H9 (cell line): Measurements from ENCODE around the gene C18orf63. TPM values are rescaled to one million over a fixed set of nuclear protein-coding genes. Genes with fewer than 3 reads are reported as not detected.

Source experiments
- DNase-seq: peaks from one replicate; pipeline ENCODE4 v3.0.0-alpha.2; 2017
- H2AFZ ChIP-seq: one replicate; pipeline ENCODE4 v1.6.1; 2013; ENCODE audit warnings: mild to moderate bottlenecking, low read length, control low read depth, moderate library complexity
- H2AK5ac ChIP-seq: 2 replicates; pipeline ENCODE4 v1.6.1; 2013; ENCODE audit warnings: low read length, control low read depth, mixed read lengths; ENCODE audit not compliant: insufficient read length
- H2BK120ac ChIP-seq: one replicate; pipeline ENCODE4 v1.6.1; 2013; ENCODE audit warnings: low read depth, mild to moderate bottlenecking, low read length, control low read depth, inconsistent platforms; ENCODE audit not compliant: poor library complexity, severe bottlenecking
- H2BK12ac ChIP-seq: 2 replicates; pipeline ENCODE4 v1.6.1; 2013; ENCODE audit warnings: low read length, control low read depth, mixed read lengths, low read depth; ENCODE audit not compliant: insufficient read length
- H2BK15ac ChIP-seq: 2 replicates; pipeline ENCODE4 v1.6.1; 2013; ENCODE audit warnings: low read depth, low read length, control low read depth
- H2BK20ac ChIP-seq: one replicate; pipeline ENCODE4 v1.6.1; 2013; ENCODE audit warnings: low read depth, mild to moderate bottlenecking, low read length, control low read depth, inconsistent platforms; ENCODE audit not compliant: poor library complexity, severe bottlenecking
- H2BK5ac ChIP-seq: 2 replicates; pipeline ENCODE4 v1.6.1; 2013; ENCODE audit warnings: low read length, control low read depth, mixed read lengths; ENCODE audit not compliant: insufficient read length
- H3K14ac ChIP-seq: 2 replicates; pipeline ENCODE4 v1.6.1; 2013; ENCODE audit warnings: low read length, control low read depth; ENCODE audit not compliant: insufficient read depth
- H3K18ac ChIP-seq: 2 replicates; pipeline ENCODE4 v1.6.1; 2013; ENCODE audit warnings: low read depth, mild to moderate bottlenecking, mixed read lengths, low read length, control low read depth; ENCODE audit not compliant: insufficient read length
- H3K23ac ChIP-seq: 2 replicates; pipeline ENCODE4 v1.6.1; 2013; ENCODE audit warnings: low read length, control low read depth, mixed read lengths, low read depth; ENCODE audit not compliant: insufficient read length
- H3K23me2 ChIP-seq: 2 replicates; pipeline ENCODE4 v1.6.1; 2013; ENCODE audit warnings: low read depth, mild to moderate bottlenecking, mixed read lengths, low read length, control low read depth; ENCODE audit not compliant: insufficient read length, poor library complexity, severe bottlenecking
- H3K27ac ChIP-seq: 2 replicates; pipeline ENCODE4 v1.5.1; 2013; ENCODE audit warnings: low read length, control low read depth, mixed read lengths, low read depth; ENCODE audit not compliant: insufficient read length
- H3K27me3 ChIP-seq: 2 replicates; pipeline ENCODE4 v1.6.1; 2013; ENCODE audit warnings: low read length, control low read depth, inconsistent platforms; ENCODE audit not compliant: insufficient read depth
- H3K4ac ChIP-seq: 2 replicates; pipeline ENCODE4 v1.6.1; 2013; ENCODE audit warnings: low read depth, mild to moderate bottlenecking, control low read depth, inconsistent platforms, low read length, moderate library complexity
- H3K4me1 ChIP-seq: 2 replicates; pipeline ENCODE4 v1.6.1; 2013; ENCODE audit warnings: low read length, control low read depth, inconsistent platforms; ENCODE audit not compliant: insufficient read depth
- H3K4me2 ChIP-seq: 2 replicates; pipeline ENCODE4 v1.6.1; 2013; ENCODE audit warnings: low read length, control low read depth, mixed read lengths; ENCODE audit not compliant: insufficient read length, insufficient read depth
- H3K56ac ChIP-seq: 2 replicates; pipeline ENCODE4 v1.6.1; 2013; ENCODE audit warnings: low read depth, mild to moderate bottlenecking, mixed read lengths, low read length, control low read depth; ENCODE audit not compliant: insufficient read length
- H3K79me1 ChIP-seq: 2 replicates; pipeline ENCODE4 v1.6.1; 2013; ENCODE audit warnings: low read depth, mild to moderate bottlenecking, moderate library complexity, low read length, control low read depth, inconsistent platforms; ENCODE audit not compliant: insufficient read depth, poor library complexity, severe bottlenecking
- H3K79me2 ChIP-seq: 2 replicates; pipeline ENCODE4 v1.6.1; 2013; ENCODE audit warnings: low read length, control low read depth, inconsistent platforms; ENCODE audit not compliant: insufficient read depth
- H3K9ac ChIP-seq: 2 replicates; pipeline ENCODE4 v1.6.1; 2013; ENCODE audit warnings: low read length, control low read depth, mixed read lengths; ENCODE audit not compliant: insufficient read length; ENCODE audit errors: extremely low read depth
- H3K9me3 ChIP-seq: one replicate; pipeline ENCODE4 v1.6.1; 2013; ENCODE audit warnings: low read depth, low read length, inconsistent platforms; ENCODE audit not compliant: control insufficient read depth
- H3T11ph ChIP-seq: one replicate; pipeline ENCODE4 v1.6.1; 2013; ENCODE audit warnings: mild to moderate bottlenecking, low read length, control low read depth, inconsistent platforms
- H4K20me1 ChIP-seq: one replicate; pipeline ENCODE4 v1.6.1; 2013; ENCODE audit not compliant: control insufficient read depth, insufficient read length, insufficient read depth
- H4K5ac ChIP-seq: 2 replicates; pipeline ENCODE4 v1.6.1; 2013; ENCODE audit warnings: low read depth, mild to moderate bottlenecking, mixed read lengths, low read length, control low read depth; ENCODE audit not compliant: insufficient read length
- H4K8ac ChIP-seq: replicated peaks from 2 replicates; pipeline ENCODE4 v1.6.1; 2013; ENCODE audit warnings: low read length, control low read depth, mixed read lengths, low read depth; ENCODE audit not compliant: insufficient read length
- H4K91ac ChIP-seq: 2 replicates; pipeline ENCODE4 v1.6.1; 2013; ENCODE audit warnings: low read depth, mild to moderate bottlenecking, moderate library complexity, mixed read lengths, low read length, control low read depth; ENCODE audit not compliant: insufficient read length
- H3K27ac Mint-ChIP-seq, 3 experiments: 2 replicates in 2 of 3; 3 replicates in 1 of 3; pipeline ENCODE4 v1.8.0; 2020 to 2021; ENCODE audit warnings: mixed read lengths in 3 of 3, mild to moderate bottlenecking in 1 of 3, moderate library complexity in 1 of 3
- H3K27me3 Mint-ChIP-seq: 2 replicates; pipeline ENCODE4 v1.8.0; 2021; ENCODE audit warnings: low read depth, mild to moderate bottlenecking, moderate library complexity, mixed read lengths
- H3K36me3 Mint-ChIP-seq, 3 experiments: 2 replicates in 2 of 3; 3 replicates in 1 of 3; pipeline ENCODE4 v1.8.0; 2020 to 2021; ENCODE audit warnings: low read depth in 3 of 3, mixed read lengths in 3 of 3; ENCODE audit not compliant: insufficient read depth in 1 of 3
- H3K4me1 Mint-ChIP-seq, 2 experiments: 2 replicates each; pipeline ENCODE4 v1.8.0; 2020; ENCODE audit warnings: mixed read lengths in 2 of 2
- H3K4me3 Mint-ChIP-seq, 2 experiments: 2 replicates in 1 of 2; 3 replicates in 1 of 2; pipeline ENCODE4 v1.8.0; 2020 to 2021; ENCODE audit warnings: mild to moderate bottlenecking in 2 of 2, mixed read lengths in 2 of 2, moderate library complexity in 1 of 2
- H3K9me3 Mint-ChIP-seq, 2 experiments: 2 replicates in 1 of 2; 3 replicates in 1 of 2; pipeline ENCODE4 v1.8.0; 2020; ENCODE audit warnings: mild to moderate bottlenecking in 2 of 2, mixed read lengths in 2 of 2, moderate library complexity in 1 of 2
- CTCF ChIP-seq: fragments of 200-600 bp; sonication (generic); conservative IDR thresholded peaks from 3 replicates; pipeline ENCODE4 v1.8.0; 2021; ENCODE audit warnings: antibody characterized with exemption, mild to moderate bottlenecking
- WGBS: extraction: QIAGEN DNeasy Blood & Tissue Kit; methylation state at CpG from one replicate; pipeline ENCODE4 v1.1.7; 2013; ENCODE audit warnings: missing lambda C conversion rate, low lambda C conversion rate, mixed read lengths; ENCODE audit not compliant: insufficient read length; ENCODE audit errors: extremely low coverage; 5-methylcytosine and 5-hydroxymethylcytosine counted together
- total RNA-seq: library from RNA; stranded (reverse); gene quantifications from 2 replicates; pipeline ENCODE4 v1.2.1, GENCODE V29; 2021

The C18orf63 gene
- total RNA-seq, 1 experiment from 2014 or later, result not detected

- Histone ChIP-seq H3K4me1 (no peaks in the 10 kb centered on the region), H3K9me3 (no peaks in the 10 kb centered on the region), H2BK20ac (no peak overlapping the region), H2BK15ac (no peak overlapping the region), H3K79me1 (no peaks in the 10 kb centered on the region), H4K5ac (no peak overlapping the region), H4K8ac (no peak overlapping the region), H3T11ph (no peak overlapping the region), H3K18ac (no peak overlapping the region), H3K9ac (no peak overlapping the region), H3K79me2 (no peaks in the 10 kb centered on the region), H2AFZ (no peak overlapping the region), H3K4ac (no peak overlapping the region), H3K27me3 (no peaks in the 10 kb centered on the region), H2BK12ac (no peak overlapping the region), H3K56ac (no peak overlapping the region), H3K14ac (no peak overlapping the region), H4K20me1 (no peaks in the 10 kb centered on the region), H4K91ac (no peak overlapping the region), H3K23ac (no peak overlapping the region), H3K27ac (no peak overlapping the region), H2BK120ac (no peak overlapping the region), H2AK5ac (no peak overlapping the region), H2BK5ac (no peak overlapping the region), H3K4me2 (no peak overlapping the region), H3K23me2 (no peaks in the 10 kb centered on the region)
- no peak for TF ChIP-seq CTCF
- no peaks in the 10 kb centered on the region; a peak in 1 of 7 replicates for H3K36me3 Mint-ChIP-seq
- H3K4me3 Mint-ChIP-seq, result no peak overlapping the region
- no peak overlapping the region for H3K27ac Mint-ChIP-seq
- no CpG with 5 or more reads among the region's 4 CpGs for whole genome bisulfite sequencing
- H3K9me3 Mint-ChIP-seq, result no peaks in the 10 kb centered on the region
- DNase-seq, result no peak
- H3K27me3 Mint-ChIP-seq, result no peaks in the 10 kb centered on the region
- H3K4me1 Mint-ChIP-seq, result peaks cover 2 to 5% of the 10 kb centered on the region in 2 experiments; a peak in 2 of 4 replicates
Observed at GRCh38 chr18:74400813-74401212, 85.2 kb downstream of the C18orf63 start.
